ENCODE measurements around the gene NCKAP5. TPM values are rescaled to one million over a fixed set of nuclear protein-coding genes. Genes with fewer than 3 reads are reported as not detected.

Gene NCKAP5
- total and polyA plus RNA-seq, 9 of the 15 experiments (the other 6 are each of a cell fraction or from before 2014, with no cell fraction given): not detected

DNA sequence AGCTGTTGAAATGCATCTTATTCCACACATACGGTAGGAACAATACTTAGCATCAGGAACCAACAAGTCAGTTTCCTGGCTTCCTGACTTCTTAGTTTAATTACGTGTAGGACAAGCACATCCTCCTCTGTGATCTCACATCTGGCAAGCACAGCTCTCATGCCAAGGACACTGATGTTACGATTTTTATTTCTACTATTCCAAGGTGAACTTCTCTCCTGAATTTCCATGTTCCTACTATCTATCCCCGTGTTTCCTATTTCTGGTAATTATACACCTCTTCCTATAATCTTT lies 374.0 kb downstream of the NCKAP5 start (continued):
- TF ChIP-seq NEUROD1 (IDR thresholded peaks at IDR 0.05; ENCODE audit: borderline replicate concordance, low read depth, low read length, partially characterized antibody): no peak

- Histone ChIP-seq H3K9ac (ENCODE audit: insufficient read depth in 1 of 2, low read depth in 2 of 2, low read length in 2 of 2) (no peak overlapping the region), H3K4me1 (replicated peaks in 1 of 2; ENCODE audit: control insufficient read depth in 2 of 2, insufficient read depth in 2 of 2, low read length in 2 of 2) (no peaks in the 10 kb centered on the region), H3K27me3 (ENCODE audit: control insufficient read depth in 2 of 2, insufficient read depth in 2 of 2, low read length in 2 of 2) (no peaks in the 10 kb centered on the region), H3K36me3 (ENCODE audit: control insufficient read depth, insufficient read depth, low read length) (no peaks in the 10 kb centered on the region), H3K79me2 (ENCODE audit: control insufficient read depth, insufficient read depth, low read length) (no peaks in the 10 kb centered on the region), H3K27ac (ENCODE audit: extremely low read depth, low read depth, low read length) (no peak overlapping the region), H3K4me2 (ENCODE audit: insufficient read depth, low read length) (no peak overlapping the region), H3K9me1 (ENCODE audit: control insufficient read depth, insufficient read depth, low read length) (no peaks in the 10 kb centered on the region), H3K9me3 (replicated peaks; ENCODE audit: control insufficient read depth, insufficient read depth, low read depth, low read length) (no peaks in the 10 kb centered on the region), H2AFZ (ENCODE audit: low read depth, low read length) (no peak overlapping the region), H4K20me1 (replicated peaks; ENCODE audit: control insufficient read depth, insufficient read depth, low read length) (no peaks in the 10 kb centered on the region), H3K4me3 (no peak overlapping the region)
- no TSS peak for BruUV-seq (replicated peaks)
- intact Hi-C loops (cut with micrococcal nuclease) (no loop called here), in situ Hi-C loops (cut with MboI) (no loop called here)
- under 1% methylated on average over 7 of the region's 7 CpGs for WGBS (ENCODE audit: insufficient coverage, low coverage, missing lambda C conversion rate)
- CTCF ChIA-PET (ENCODE audit: low intra/inter-chr PET ratio): no interaction called here
- ATAC-seq (no peak), FAIRE-seq (no peak), DNase-seq (ENCODE audit: extremely low read depth in 1 of 4, low spot score in 3 of 4) (no peak)
- POLR2A ChIA-PET: no interaction called here
- TF ChIP-seq, protein P1, sequence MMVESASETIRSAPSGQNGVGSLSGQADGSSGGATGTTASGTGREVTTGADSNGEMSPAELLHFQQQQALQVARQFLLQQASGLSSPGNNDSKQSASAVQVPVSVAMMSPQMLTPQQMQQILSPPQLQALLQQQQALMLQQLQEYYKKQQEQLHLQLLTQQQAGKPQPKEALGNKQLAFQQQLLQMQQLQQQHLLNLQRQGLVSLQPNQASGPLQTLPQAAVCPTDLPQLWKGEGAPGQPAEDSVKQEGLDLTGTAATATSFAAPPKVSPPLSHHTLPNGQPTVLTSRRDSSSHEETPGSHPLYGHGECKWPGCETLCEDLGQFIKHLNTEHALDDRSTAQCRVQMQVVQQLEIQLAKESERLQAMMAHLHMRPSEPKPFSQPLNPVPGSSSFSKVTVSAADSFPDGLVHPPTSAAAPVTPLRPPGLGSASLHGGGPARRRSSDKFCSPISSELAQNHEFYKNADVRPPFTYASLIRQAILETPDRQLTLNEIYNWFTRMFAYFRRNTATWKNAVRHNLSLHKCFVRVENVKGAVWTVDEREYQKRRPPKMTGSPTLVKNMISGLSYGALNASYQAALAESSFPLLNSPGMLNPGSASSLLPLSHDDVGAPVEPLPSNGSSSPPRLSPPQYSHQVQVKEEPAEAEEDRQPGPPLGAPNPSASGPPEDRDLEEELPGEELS (CRISPR knock-in tag; IDR thresholded peaks at IDR 0.05; ENCODE audit: borderline replicate concordance): no peak
- TF ChIP-seq, protein P2, sequence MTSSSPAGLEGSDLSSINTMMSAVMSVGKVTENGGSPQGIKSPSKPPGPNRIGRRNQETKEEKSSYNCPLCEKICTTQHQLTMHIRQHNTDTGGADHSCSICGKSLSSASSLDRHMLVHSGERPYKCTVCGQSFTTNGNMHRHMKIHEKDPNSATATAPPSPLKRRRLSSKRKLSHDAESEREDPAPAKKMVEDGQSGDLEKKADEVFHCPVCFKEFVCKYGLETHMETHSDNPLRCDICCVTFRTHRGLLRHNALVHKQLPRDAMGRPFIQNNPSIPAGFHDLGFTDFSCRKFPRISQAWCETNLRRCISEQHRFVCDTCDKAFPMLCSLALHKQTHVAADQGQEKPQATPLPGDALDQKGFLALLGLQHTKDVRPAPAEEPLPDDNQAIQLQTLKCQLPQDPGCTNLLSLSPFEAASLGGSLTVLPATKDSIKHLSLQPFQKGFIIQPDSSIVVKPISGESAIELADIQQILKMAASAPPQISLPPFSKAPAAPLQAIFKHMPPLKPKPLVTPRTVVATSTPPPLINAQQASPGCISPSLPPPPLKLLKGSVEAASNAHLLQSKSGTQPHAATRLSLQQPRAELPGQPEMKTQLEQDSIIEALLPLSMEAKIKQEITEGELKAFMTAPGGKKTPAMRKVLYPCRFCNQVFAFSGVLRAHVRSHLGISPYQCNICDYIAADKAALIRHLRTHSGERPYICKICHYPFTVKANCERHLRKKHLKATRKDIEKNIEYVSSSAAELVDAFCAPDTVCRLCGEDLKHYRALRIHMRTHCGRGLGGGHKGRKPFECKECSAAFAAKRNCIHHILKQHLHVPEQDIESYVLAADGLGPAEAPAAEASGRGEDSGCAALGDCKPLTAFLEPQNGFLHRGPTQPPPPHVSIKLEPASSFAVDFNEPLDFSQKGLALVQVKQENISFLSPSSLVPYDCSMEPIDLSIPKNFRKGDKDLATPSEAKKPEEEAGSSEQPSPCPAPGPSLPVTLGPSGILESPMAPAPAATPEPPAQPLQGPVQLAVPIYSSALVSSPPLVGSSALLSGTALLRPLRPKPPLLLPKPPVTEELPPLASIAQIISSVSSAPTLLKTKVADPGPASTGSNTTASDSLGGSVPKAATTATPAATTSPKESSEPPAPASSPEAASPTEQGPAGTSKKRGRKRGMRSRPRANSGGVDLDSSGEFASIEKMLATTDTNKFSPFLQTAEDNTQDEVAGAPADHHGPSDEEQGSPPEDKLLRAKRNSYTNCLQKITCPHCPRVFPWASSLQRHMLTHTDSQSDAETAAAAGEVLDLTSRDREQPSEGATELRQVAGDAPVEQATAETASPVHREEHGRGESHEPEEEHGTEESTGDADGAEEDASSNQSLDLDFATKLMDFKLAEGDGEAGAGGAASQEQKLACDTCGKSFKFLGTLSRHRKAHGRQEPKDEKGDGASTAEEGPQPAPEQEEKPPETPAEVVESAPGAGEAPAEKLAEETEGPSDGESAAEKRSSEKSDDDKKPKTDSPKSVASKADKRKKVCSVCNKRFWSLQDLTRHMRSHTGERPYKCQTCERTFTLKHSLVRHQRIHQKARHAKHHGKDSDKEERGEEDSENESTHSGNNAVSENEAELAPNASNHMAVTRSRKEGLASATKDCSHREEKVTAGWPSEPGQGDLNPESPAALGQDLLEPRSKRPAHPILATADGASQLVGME (CRISPR knock-in tag; IDR thresholded peaks at IDR 0.05): no peak
- no peak for TF ChIP-seq PHF20 (IDR thresholded peaks at IDR 0.05; ENCODE audit: partially characterized antibody)
- no peak for TF ChIP-seq TFE3 (CRISPR knock-in tag; IDR thresholded peaks at IDR 0.05)
- no peak for TF ChIP-seq NFRKB (IDR thresholded peaks at IDR 0.05; ENCODE audit: low read depth)
- TF ChIP-seq PTTG1 (tag; IDR thresholded peaks at IDR 0.05; ENCODE audit: low read depth): no peak
- no peak for TF ChIP-seq CREBBP (IDR thresholded peaks at IDR 0.05; ENCODE audit: low read depth, low read length)
- no peak for TF ChIP-seq ZNF224 (CRISPR knock-in tag; IDR thresholded peaks at IDR 0.05)
- TF ChIP-seq CREM (IDR thresholded peaks at IDR 0.05; ENCODE audit: low read depth): no peak
- no peak for TF ChIP-seq PTRF (tag; IDR thresholded peaks at IDR 0.05)
These were observed 374.5 kb downstream of the NCKAP5 start for GRCh38 chr2:133193544-133194361.

Measured in K562 (cell line).